GM18870 (cell line): ENCODE measurements around the gene SULT1A4.
"Not testable (repeated sequence)": the region's sequence is repeated elsewhere in the genome, so short reads cannot be mapped to it uniquely, and the experiment has no call there.

Experiments
- ATAC-seq: cut with Tn5 transposase; IDR thresholded peaks from one replicate; pipeline ENCODE4 v1.9.1; 2021; ENCODE audit warnings: moderate library complexity; ENCODE audit not compliant: unreplicated experiment

SULT1A4 gene

GRCh38 chr16:29459706-29460646, at the start of gene SULT1A4:
Gene SULT1A4 (plus strand): TSS chr16:29459913. CDS start chr16:29461386, 1,473 bp downstream.
- ATAC-seq: not testable (repeated sequence)

DNA sequence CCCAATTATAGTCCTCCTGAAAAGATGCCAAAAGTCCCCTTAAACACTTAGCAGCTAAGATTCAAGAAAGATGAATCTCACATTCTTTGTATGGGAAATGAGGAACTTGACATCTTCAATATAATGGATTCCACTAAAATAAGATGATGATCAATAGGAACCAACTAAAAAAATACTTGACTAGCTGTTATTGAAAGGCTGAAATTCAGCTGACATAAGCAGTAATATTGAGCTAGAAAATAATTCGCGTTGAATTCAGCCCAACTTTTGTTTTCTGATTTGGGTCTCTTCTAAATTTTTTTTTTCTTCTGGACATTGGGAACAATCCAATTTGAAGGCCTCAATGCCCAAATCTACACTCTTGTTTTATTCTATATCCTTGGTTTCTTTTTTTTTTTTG, 36.1 kb upstream of the SULT1A4 start:
- not testable (repeated sequence) for ATAC-seq

DNA sequence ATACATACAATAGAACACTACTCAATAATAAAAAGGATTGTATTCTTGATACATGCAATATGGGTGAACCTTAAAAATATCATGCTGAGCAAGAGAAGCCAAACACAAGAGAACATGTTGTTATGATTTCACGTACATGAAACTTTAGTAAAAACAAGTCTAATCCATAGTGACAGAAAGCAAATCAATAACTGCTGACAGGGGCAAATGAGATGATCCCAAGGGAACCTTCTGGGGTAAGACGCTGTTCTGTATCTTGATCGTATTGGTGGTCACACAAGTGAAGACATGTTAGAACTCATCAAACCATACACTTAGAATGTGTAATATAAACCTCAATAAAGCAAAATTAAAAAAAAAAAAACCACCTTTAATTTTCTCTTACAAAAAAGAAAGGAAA, 34.3 kb upstream of the SULT1A4 start:
- ATAC-seq: not testable (repeated sequence)

DNA sequence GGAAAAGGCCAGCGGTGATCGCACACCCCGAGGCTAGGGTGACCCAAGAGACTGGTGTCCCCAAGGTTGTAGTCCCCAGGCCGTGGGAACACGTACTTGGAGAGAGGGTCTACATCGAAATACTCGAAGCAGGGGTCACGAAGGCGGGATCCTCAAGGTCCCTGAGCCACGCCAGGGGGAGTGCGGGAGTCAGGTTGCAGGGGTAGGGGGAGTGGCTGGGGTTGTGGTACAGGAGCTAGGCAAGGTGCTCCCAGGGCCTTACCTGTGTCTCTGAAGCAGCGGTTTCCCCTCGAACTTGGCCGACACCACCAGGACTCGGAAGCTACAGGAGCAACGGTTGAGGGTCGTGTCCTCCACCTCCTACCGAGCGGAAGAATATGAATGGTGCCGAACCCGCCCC, 6.0 kb upstream of the SULT1A4 start:
- ATAC-seq: peak; percentile 1

DNA sequence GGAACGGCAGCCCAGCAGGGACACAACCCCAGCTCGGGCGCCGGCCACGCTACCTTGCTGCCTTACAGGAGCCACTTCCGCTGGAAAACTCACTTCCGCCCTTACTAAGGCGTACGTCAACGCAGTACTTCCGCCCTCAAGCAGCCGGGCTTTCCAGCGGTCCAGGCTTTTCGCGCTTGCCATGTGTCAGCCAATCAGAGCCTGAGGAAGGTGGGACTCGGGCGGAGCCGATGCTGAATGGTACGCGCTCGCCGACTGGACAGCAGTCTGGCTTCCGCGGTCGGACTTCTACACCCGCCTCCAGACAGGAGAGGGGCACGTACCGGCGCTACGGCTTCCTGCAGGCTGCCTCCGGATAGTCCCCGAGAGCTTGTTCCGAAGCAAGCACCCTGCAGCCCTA, 5.4 kb upstream of the SULT1A4 start, which contains the start of the genes BOLA2 and SLX1B:
Gene BOLA2, minus strand, starts transcription at position 83 of the 400 bp plus-strand sequence. CDS start 98 bp downstream, outside the sequence.
Gene SLX1B, plus strand, starts transcription at position 265 of the 400 bp plus-strand sequence.
- peak; percentile 91 for ATAC-seq

DNA sequence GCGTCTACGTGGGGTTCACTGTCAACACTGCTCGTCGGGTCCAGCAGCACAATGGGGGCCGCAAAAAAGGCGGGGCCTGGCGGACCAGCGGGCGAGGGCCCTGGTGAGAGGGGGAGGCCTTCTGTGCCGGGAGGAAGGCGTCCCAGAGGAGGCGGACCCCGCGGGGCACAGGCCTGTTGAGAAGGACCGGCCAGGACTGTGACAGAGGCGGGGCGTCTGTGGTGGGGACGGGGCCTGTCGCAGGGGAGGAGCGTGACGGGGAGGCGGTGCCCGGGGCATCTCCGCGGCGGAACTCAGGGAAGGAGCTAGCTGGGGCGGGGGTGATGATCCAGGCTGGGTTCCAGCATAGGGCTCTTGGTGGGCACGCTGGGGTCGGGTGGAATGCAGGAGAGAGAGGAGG, 4.9 kb upstream of the SULT1A4 start:
- peak; percentile 30 for ATAC-seq

- ATAC-seq: not testable (repeated sequence)
Observed at GRCh38 chr16:29457660-29458059, 2.1 kb upstream of the SULT1A4 start.

- ATAC-seq: not testable (repeated sequence)
Observed at GRCh38 chr16:29460647-29461030, 926 bp downstream of the SULT1A4 start.

GRCh38 chr16:29465985-29466824, 6.5 kb downstream of the SULT1A4 start:
- ATAC-seq: not testable (repeated sequence)

GRCh38 chr16:29466904-29467303, 7.2 kb downstream of the SULT1A4 start:
- not testable (repeated sequence) for ATAC-seq

DNA sequence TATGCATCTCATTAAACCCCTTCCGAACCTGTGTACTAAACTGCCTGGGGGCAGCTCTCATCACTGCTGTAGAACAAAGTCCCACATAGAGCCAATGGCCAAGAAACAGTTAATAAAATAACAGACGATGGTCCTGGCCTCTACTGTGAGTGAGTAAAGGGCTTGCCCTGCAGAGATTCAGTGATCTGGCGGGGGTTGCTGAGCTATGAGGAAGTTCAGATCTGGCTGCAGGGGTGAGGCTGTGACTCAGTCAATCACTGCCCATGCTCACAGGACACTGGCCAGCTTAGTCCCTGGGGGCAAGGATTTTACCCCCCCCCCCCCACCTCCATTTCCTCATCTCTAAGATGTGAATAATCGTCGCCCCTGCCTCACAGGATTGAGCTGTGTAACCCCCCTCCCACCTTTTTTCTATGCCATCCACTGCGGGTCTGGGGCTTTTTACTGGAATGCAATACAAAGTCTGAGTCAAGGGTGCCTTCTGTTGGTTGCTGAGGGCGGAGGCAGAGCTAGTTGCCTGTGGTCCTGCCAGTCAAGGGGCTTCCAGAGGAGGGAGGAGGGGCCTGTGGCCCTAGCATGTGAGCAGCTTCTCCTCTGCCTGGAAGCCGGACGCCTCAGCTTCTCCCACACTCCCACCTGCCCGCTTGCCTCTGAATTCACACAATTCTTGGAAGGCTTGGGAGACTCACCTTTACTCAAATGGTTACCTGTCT, 8.1 kb downstream of the SULT1A4 start:
- ATAC-seq: not testable (repeated sequence)

- ATAC-seq: not testable (repeated sequence)
Observed at GRCh38 chr16:29469660-29470059, 9.9 kb downstream of the SULT1A4 start.

DNA sequence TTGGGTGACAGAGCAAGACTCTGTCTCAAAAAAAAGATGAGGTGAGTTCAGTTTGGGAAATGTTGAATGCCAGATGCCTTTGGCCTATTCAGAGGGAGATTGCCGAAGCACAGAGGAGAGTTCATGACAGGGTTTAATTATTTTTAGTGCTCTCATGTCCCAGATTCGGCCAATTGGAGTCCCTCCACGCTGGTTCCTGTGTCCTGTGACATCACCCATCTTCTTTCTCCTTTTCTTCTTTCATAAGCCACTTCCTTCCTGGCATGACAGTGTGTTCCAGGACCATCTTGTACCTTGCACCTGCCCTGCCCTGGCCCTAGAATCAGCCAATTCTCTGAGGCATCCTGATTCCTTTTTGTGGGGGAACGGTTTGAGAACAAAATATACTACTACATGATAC, 12.4 kb downstream of the SULT1A4 start:
- not testable (repeated sequence) for ATAC-seq

- ATAC-seq: not testable (repeated sequence)
Observed at GRCh38 chr16:29482276-29482675, 22.6 kb downstream of the SULT1A4 start.

DNA sequence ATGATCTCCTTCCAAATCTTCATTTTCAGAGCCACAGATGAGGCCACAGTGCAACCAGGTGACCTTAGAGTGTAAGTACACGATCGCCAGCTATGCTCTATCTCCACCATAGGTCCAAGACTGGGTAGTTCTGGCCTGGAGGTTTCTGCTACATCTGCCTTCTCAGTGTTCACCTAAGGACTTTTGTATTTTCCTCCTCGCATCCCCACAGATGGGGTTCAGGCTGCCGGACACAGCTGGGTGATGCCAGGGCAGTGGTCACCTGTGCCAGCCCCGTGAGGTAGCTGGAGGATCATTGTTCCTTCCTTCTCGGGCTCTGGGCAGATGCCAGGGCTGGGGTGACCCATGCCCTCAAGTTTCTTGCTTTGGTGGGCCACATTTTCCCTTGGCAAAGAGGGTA, 46.6 kb downstream of the SULT1A4 start, which contains the start of gene NPIPB12:
Gene NPIPB12, minus strand, starts transcription at position 101 of the 400 bp plus-strand sequence.
- ATAC-seq: not testable (repeated sequence)
